Mucosa of descending colon (tissue), 3 donors: ENCODE results near the gene RILP. TPM values are rescaled to one million over a fixed set of nuclear protein-coding genes. Genes with fewer than 3 reads are reported as not detected.

ENCODE experiments used
- ATAC-seq: fragments of 200-7000 bp; cut with Tn5 transposase; one replicate; pipeline ENCODE4 v1.9.1; 2020; ENCODE audit warnings: mild to moderate bottlenecking, moderate library complexity
- DNase-seq, 3 donors: peaks; one replicate each; pipeline ENCODE4 v3.0.0-alpha.2; 2020
- H3K36me3 ChIP-seq: fragments of 200-600 bp; one replicate; pipeline ENCODE4 v1.8.0; 2021; ENCODE audit warnings: low read depth, mild to moderate bottlenecking
- H3K4me1 ChIP-seq: fragments of 200-600 bp; one replicate; pipeline ENCODE4 v1.8.0; 2021; ENCODE audit warnings: low read depth, mild to moderate bottlenecking
- H3K4me3 ChIP-seq: fragments of 200-600 bp; one replicate; pipeline ENCODE4 v1.8.0; 2021; ENCODE audit warnings: mild to moderate bottlenecking
- H3K9me3 ChIP-seq: fragments of 200-600 bp; one replicate; pipeline ENCODE4 v1.8.0; 2021; ENCODE audit warnings: mild to moderate bottlenecking
- CTCF ChIP-seq: fragments of 200-600 bp; IDR thresholded peaks from one replicate; pipeline ENCODE4 v1.8.0; 2022; ENCODE audit warnings: antibody characterized with exemption, mild to moderate bottlenecking
- intact Hi-C, 2 donors: fragments of 100-400 bp; cut with DNase I in 1 of 2; cut with micrococcal nuclease in 1 of 2; formaldehyde crosslinking; loops; one replicate each; pipeline versions ENCODE4 v1.11.0 to v1.11.1; 2022; cut with DNase I, micrococcal nuclease
- total RNA-seq, 3 donors: library from RNA; stranded (reverse); fragmentation: NEBNext Ultra II Directional in 2 of 3; extraction: Animal tissue kit (Norgen Biotek cat#: 25700) in 2 of 3; gene quantifications; one replicate each; pipeline versions ENCODE4 v1.2.1 to v1.2.4, GENCODE V29; 2021 to 2023
- donor health status: DM: no; HTN: no; CAD: no; lungs with moderate emphysema.
- donor health status: DM: no; HTN: no; CAD: no.
- donor health status: DM: no; HTN: yes; CAD: no.

RILP gene
- total RNA-seq, 3 donors from 2014 or later, result 33.3 to 71.6 (median 41.0) TPM

GRCh38 chr17:1624650-1625049 lies 25.0 kb downstream of the RILP start:
- H3K4me3 ChIP-seq, result no peak overlapping the region
- peaks cover 3% of the 10 kb centered on the region for H3K36me3 ChIP-seq
- no peaks in the 10 kb centered on the region for H3K9me3 ChIP-seq
- no peak for ATAC-seq
- DNase-seq, result no peak
- H3K4me1 ChIP-seq, result peaks cover 10% of the 10 kb centered on the region
- intact Hi-C loops, result loop anchor here in 1 of 2 donors (5.0 kb wide), 1 partner anchor 47 kb away; no protein-coding TSS in a partner anchor
- TF ChIP-seq CTCF, result no peak

GRCh38 chr17:1623057-1623630 lies 26.5 kb downstream of the RILP start:
- H3K9me3 ChIP-seq, result no peaks in the 10 kb centered on the region
- H3K4me1 ChIP-seq, result peaks cover 10% of the 10 kb centered on the region
- intact Hi-C loops, result no loop called here
- H3K36me3 ChIP-seq, result no peaks in the 10 kb centered on the region
- H3K4me3 ChIP-seq, result no peak overlapping the region
- ATAC-seq (no peak), DNase-seq (no peak)
- TF ChIP-seq CTCF, result no peak

GRCh38 chr17:1621273-1621954 lies 28.3 kb downstream of the RILP start:
- no peaks in the 10 kb centered on the region for H3K36me3 ChIP-seq
- no peak for DNase-seq
- no peak for ATAC-seq

GRCh38 chr17:1620486-1620885 lies 29.2 kb downstream of the RILP start:
- DNase-seq, result no peak
- Histone ChIP-seq H3K36me3 (no peaks in the 10 kb centered on the region), H3K4me3 (no peak overlapping the region), H3K9me3 (no peaks in the 10 kb centered on the region), H3K4me1 (peaks cover 12% of the 10 kb centered on the region)
- no peak for ATAC-seq
- no peak for TF ChIP-seq CTCF
- intact Hi-C loops, result no loop called here

More at GRCh38 chr17:1621273-1621954, 28.3 kb downstream of the RILP start:
- H3K9me3 ChIP-seq, result no peaks in the 10 kb centered on the region
- peaks cover 12% of the 10 kb centered on the region for H3K4me1 ChIP-seq
- intact Hi-C loops, result no loop called here
- no peak for TF ChIP-seq CTCF
- H3K4me3 ChIP-seq, result no peak overlapping the region

GRCh38 chr17:1617620-1618174 lies 32.0 kb downstream of the RILP start:
- TF ChIP-seq CTCF, result peak; percentile 23
- Histone ChIP-seq H3K4me1 (peaks cover 12% of the 10 kb centered on the region), H3K36me3 (no peaks in the 10 kb centered on the region), H3K4me3 (no peak overlapping the region), H3K9me3 (no peaks in the 10 kb centered on the region)
- intact Hi-C loops, result no loop called here
- peak; percentile 85 to 86 (median 86) for DNase-seq
- ATAC-seq, result peak; percentile 95
